HUES64 (cell line): ENCODE results near the gene NUP214.
"Not testable (repeated sequence)": the region's sequence is repeated elsewhere in the genome, so short reads cannot be mapped to it uniquely, and the experiment has no call there.

ENCODE experiments used
- H3K27ac ChIP-seq: 2 replicates; pipeline ENCODE4 v1.7.0; 2013; ENCODE audit warnings: low read depth, low read length, inconsistent platforms
- H3K27me3 ChIP-seq: 2 replicates; pipeline ENCODE4 v1.6.1; 2013; ENCODE audit warnings: mild to moderate bottlenecking, low read length; ENCODE audit not compliant: insufficient read depth
- H3K36me3 ChIP-seq: 2 replicates; pipeline ENCODE4 v1.6.1; 2013; ENCODE audit warnings: mild to moderate bottlenecking, low read length; ENCODE audit not compliant: insufficient read depth
- H3K4me1 ChIP-seq: 2 replicates; pipeline ENCODE4 v1.6.1; 2013; ENCODE audit warnings: mild to moderate bottlenecking, low read length, moderate library complexity; ENCODE audit not compliant: insufficient read depth
- H3K4me3 ChIP-seq: 2 replicates; pipeline ENCODE4 v1.5.1; 2013; ENCODE audit warnings: mild to moderate bottlenecking, low read length, moderate library complexity
- H3K9ac ChIP-seq: 2 replicates; pipeline ENCODE4 v1.6.1; 2013; ENCODE audit warnings: mild to moderate bottlenecking, low read depth, low read length
- H3K9me3 ChIP-seq: 2 replicates; pipeline ENCODE4 v1.6.1; 2013; ENCODE audit warnings: low read depth, low read length; ENCODE audit not compliant: insufficient read depth
- WGBS: fragments of 150-250, 120-280 bp; methylation state at CpG from one replicate; pipeline ENCODE4 v1.1.7; 2013; ENCODE audit warnings: missing lambda C conversion rate; 5-methylcytosine and 5-hydroxymethylcytosine counted together

NUP214 gene

GRCh38 chr9:131186622-131187021, 61.2 kb downstream of the NUP214 start:
- 91% methylated on average over 4 of the region's 4 CpGs for WGBS
- peaks cover 80% of the 10 kb centered on the region for H3K36me3 ChIP-seq

GRCh38 chr9:131187957-131188356, 62.6 kb downstream of the NUP214 start:
- Histone ChIP-seq H3K27ac (no peak overlapping the region), H3K9ac (no peak overlapping the region), H3K36me3 (peaks cover 80% of the 10 kb centered on the region), H3K27me3 (no peaks in the 10 kb centered on the region), H3K4me3 (no peak overlapping the region), H3K9me3 (no peaks in the 10 kb centered on the region), H3K4me1 (no peaks in the 10 kb centered on the region)
- WGBS = 97% methylated on average over 4 of the region's 4 CpGs

More at GRCh38 chr9:131186622-131187021, 61.2 kb downstream of the NUP214 start:
- no peaks in the 10 kb centered on the region for H3K27me3 ChIP-seq
- no peaks in the 10 kb centered on the region for H3K4me1 ChIP-seq
- H3K27ac ChIP-seq = no peak overlapping the region
- H3K9me3 ChIP-seq = no peaks in the 10 kb centered on the region
- H3K4me3 ChIP-seq = no peak overlapping the region
- H3K9ac ChIP-seq = no peak overlapping the region

GRCh38 chr9:131188976-131189375, 63.6 kb downstream of the NUP214 start:
- Histone ChIP-seq H3K4me3 (no peak overlapping the region), H3K27me3 (no peaks in the 10 kb centered on the region), H3K27ac (no peak overlapping the region), H3K4me1 (no peaks in the 10 kb centered on the region), H3K9me3 (no peaks in the 10 kb centered on the region), H3K36me3 (peaks cover 85% of the 10 kb centered on the region), H3K9ac (no peak overlapping the region)
- WGBS = 96% methylated on average over 3 of the region's 3 CpGs

DNA sequence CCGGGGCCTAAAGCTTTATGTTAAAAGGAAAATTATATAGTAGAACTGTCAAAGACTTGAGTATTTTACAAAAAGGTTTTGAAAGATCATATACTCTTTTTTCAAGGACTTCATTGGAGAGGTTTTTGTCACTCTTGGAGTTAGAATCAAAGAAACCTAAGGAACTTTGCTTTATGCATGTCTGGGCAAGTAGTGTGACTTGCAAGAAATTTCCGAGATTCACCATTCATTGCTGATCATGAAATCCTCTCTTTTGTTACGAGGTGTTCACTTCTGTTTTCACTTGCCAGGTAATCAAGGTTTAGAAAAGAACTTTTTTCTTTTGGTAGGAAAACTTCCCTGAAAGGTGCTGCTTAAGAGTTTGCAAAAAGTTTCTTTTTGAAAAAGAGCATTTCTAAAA, 64.8 kb downstream of the NUP214 start:
- H3K36me3 ChIP-seq = peaks cover 89% of the 10 kb centered on the region
- 63% methylated on average over 3 of the region's 3 CpGs for WGBS

DNA sequence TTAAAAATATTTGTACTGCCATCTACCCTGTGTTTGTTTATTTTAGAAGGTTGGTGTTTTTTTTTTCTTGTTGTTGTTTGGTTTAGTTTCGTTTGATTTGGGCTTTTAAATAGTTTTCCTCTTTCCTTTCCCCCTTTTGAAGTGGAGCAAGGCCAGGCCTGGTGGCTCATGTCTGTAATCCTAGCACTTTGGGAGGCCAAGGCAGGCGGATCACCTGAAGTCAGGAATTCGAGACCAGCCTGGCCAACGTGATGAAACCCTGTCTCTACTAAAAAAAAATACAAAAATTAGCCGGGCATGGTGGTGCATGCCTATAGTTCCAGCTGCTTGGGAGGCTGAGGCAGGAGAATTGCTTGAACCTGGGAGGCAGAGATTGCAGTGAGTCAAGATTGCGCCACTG, 65.6 kb downstream of the NUP214 start:
- H3K4me1 ChIP-seq, H3K4me3 ChIP-seq, H3K27me3 ChIP-seq, H3K27ac ChIP-seq, H3K9ac ChIP-seq, H3K9me3 ChIP-seq: not testable (repeated sequence)
- 91% methylated on average over 6 of the region's 6 CpGs for WGBS
- H3K36me3 ChIP-seq = peaks cover 86% of the 10 kb centered on the region

More for the DNA sequence above, 64.8 kb downstream of the NUP214 start:
- no peaks in the 10 kb centered on the region for H3K27me3 ChIP-seq
- H3K9me3 ChIP-seq = no peaks in the 10 kb centered on the region
- H3K9ac ChIP-seq = no peak overlapping the region
- no peak overlapping the region for H3K4me3 ChIP-seq
- no peaks in the 10 kb centered on the region for H3K4me1 ChIP-seq
- no peak overlapping the region for H3K27ac ChIP-seq

GRCh38 chr9:131191857-131192256, 66.5 kb downstream of the NUP214 start:
- Histone ChIP-seq H3K4me1 (no peaks in the 10 kb centered on the region), H3K4me3 (no peak overlapping the region), H3K9ac (no peak overlapping the region), H3K27ac (no peak overlapping the region), H3K36me3 (peaks cover 87% of the 10 kb centered on the region), H3K27me3 (no peaks in the 10 kb centered on the region), H3K9me3 (no peaks in the 10 kb centered on the region)
- 96% methylated on average over 3 of the region's 3 CpGs for WGBS

GRCh38 chr9:131193051-131193450, 67.7 kb downstream of the NUP214 start:
- WGBS = 91% methylated on average over 2 of the region's 2 CpGs
- Histone ChIP-seq H3K27ac (no peak overlapping the region), H3K9me3 (no peaks in the 10 kb centered on the region), H3K4me1 (no peaks in the 10 kb centered on the region), H3K9ac (no peak overlapping the region), H3K4me3 (no peak overlapping the region), H3K27me3 (no peaks in the 10 kb centered on the region), H3K36me3 (peaks cover 87% of the 10 kb centered on the region)

GRCh38 chr9:131194762-131195161, 69.4 kb downstream of the NUP214 start:
- Histone ChIP-seq H3K27me3 (no peaks in the 10 kb centered on the region), H3K4me3 (no peak overlapping the region), H3K4me1 (no peaks in the 10 kb centered on the region), H3K9me3 (no peaks in the 10 kb centered on the region), H3K9ac (no peak overlapping the region), H3K36me3 (peaks cover 87% of the 10 kb centered on the region), H3K27ac (no peak overlapping the region)
- 94% methylated on average over 3 of the region's 3 CpGs for WGBS

- Histone ChIP-seq H3K27me3 (no peaks in the 10 kb centered on the region), H3K9me3 (no peaks in the 10 kb centered on the region), H3K36me3 (peaks cover 83% of the 10 kb centered on the region), H3K9ac (no peak overlapping the region), H3K4me1 (no peaks in the 10 kb centered on the region), H3K4me3 (no peak overlapping the region), H3K27ac (no peak overlapping the region)
- WGBS = 94% methylated on average over 11 of the region's 11 CpGs
Measured at GRCh38 chr9:131197160-131197911, 72.0 kb downstream of the NUP214 start.

- H3K4me3 ChIP-seq = no peak overlapping the region
- no peak overlapping the region for H3K9ac ChIP-seq
- peaks cover 79% of the 10 kb centered on the region for H3K36me3 ChIP-seq
- no peaks in the 10 kb centered on the region for H3K9me3 ChIP-seq
- H3K4me1 ChIP-seq = no peaks in the 10 kb centered on the region
- no peak overlapping the region for H3K27ac ChIP-seq
- WGBS = 95% methylated on average over 15 of the region's 15 CpGs
- no peaks in the 10 kb centered on the region for H3K27me3 ChIP-seq
Measured at GRCh38 chr9:131198041-131198715, 72.8 kb downstream of the NUP214 start.

DNA sequence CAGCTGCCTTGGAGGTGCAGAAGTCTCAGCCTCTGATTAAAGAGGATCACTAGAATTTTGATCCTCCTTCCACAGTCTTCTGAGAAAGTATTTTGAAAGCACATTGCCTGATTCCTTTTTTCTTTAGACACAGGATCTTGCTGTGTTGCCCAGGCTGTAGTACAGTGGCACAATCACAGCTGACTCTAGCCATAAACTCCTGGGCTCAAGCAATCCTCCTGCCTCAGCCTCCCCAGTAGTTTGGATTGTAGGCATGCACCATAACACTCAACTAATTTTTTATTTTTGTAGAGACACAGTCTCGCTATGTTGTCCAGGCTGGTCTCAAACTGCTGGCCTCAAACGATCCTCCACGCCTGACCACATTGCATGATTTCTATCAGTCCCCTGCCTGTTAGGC, 76.5 kb downstream of the NUP214 start:
- over 99% methylated on average over 3 of the region's 3 CpGs for WGBS
- H3K36me3 ChIP-seq = peaks cover 75% of the 10 kb centered on the region
- no peak overlapping the region for H3K27ac ChIP-seq
- H3K4me1 ChIP-seq = peaks cover 13% of the 10 kb centered on the region; the same call in 1 of the 2 replicates
- H3K9ac ChIP-seq = no peak overlapping the region
- no peaks in the 10 kb centered on the region for H3K27me3 ChIP-seq
- H3K4me3 ChIP-seq = no peak overlapping the region
- no peaks in the 10 kb centered on the region for H3K9me3 ChIP-seq
